LNCAP (cell line): ENCODE results near the gene RFX8.
A peak's percentile ranks its signal among the peaks of the same experiment; 100 is the strongest.

Experiments used
- CTCF ChIP-seq: fragments of 450-650 bp; IDR thresholded peaks from 2 replicates; pipeline ENCODE4 v1.5.1; 2017; ENCODE audit warnings: mild to moderate bottlenecking

The RFX8 gene

GRCh38 chr2:101387151-101387834, 87.6 kb downstream of the RFX8 start, which contains the start of gene CREG2:
CREG2 (minus strand) TSS chr2:101387503; CDS start chr2:101387457, 46 bp downstream.
- peak; percentile 51 for TF ChIP-seq CTCF

GRCh38 chr2:101386599-101387150, 88.2 kb downstream of the RFX8 start:
- no peak for TF ChIP-seq CTCF

- no peak for TF ChIP-seq CTCF
These were observed 91.8 kb downstream of the RFX8 start for GRCh38 chr2:101383016-101383541.

DNA sequence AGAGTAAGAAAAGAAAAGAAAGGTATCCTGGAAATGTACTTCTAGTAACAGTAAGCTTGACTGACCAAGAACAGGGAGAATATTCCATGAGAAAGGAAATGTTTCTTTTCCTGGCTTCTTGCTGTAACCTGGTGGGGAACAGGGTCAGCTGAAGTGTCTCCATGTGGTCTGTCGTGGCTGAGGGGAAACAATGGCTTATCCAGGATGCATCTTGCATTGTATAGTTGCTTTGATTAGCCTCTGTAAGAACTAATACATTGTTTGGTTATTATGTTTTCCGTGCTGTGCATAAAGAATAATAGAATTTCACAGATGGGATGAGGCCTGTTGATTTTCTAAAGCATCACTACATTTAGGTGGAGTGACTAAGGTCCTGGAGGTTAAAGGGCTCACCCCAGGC, 92.5 kb downstream of the RFX8 start:
- no peak for TF ChIP-seq CTCF

GRCh38 chr2:101380376-101380775, 94.5 kb downstream of the RFX8 start:
- TF ChIP-seq CTCF, result no peak

DNA sequence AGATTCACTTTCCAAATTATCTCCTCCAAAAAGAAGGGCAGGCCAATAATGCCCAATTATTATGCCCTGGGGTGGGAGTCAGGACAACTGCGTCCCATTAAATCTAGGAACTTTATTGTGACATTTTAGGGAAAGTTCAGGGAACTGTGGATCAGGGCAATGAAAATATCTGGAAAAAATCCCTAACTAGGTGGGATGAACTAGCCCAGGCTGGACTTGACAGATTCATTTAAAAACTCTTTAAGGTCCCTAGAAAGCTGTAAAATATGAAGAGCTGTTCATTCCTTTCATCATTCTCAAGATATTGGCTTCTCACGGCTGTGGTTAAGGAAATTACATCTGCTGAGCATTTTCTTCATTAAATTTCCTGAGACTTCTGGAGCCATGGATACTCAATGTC, 95.8 kb downstream of the RFX8 start:
- TF ChIP-seq CTCF, result no peak

DNA sequence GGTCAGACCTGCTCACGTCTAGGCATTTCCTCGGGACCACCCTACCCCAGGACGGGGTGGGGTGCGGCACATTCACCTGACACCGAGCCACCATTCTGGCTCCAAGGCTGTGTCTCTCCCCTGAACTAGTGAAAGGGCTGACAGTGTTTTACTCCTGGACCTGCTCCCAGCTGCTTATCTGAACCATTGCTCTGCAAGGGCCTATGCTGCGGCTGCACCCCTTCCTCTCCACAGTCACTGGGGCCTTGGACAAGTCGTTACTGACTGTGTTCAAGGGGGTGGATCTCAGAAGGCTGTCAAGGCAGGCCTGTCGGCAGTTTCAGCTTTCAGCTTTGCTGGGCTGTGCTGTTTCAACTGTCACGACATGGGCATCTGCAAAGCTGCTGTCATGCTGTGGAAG, 99.3 kb downstream of the RFX8 start:
- no peak for TF ChIP-seq CTCF
